Measurements from ENCODE around the gene RPL4. TPM values are rescaled to one million over a fixed set of nuclear protein-coding genes. Genes with fewer than 3 reads are reported as not detected.

Gene RPL4
- total and polyA plus RNA-seq, 2 of the 8 experiments (the other 6 are each of a cell fraction or from before 2014, with no cell fraction given): 3,950 to 3,973 TPM

DNA sequence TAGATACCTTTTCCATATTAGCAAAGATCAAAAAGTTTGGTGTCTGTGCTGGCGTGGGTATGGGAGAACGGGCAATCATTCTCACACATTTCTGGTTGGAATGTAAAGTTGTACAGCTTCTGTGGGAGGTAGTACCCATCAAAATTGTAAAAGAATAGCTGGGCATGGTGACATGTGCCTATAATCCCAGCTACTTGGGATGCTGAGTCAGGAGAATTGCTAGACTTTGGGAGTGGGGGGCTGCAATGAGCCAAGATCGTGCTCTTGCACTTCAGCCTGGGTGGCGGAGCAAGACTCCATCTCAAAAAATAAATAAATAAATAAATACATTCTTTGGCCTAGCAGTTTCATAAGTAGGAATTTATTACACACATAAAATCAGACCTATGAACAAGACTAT is 38.2 kb upstream of the RPL4 start:
- H2AFZ ChIP-seq (ENCODE audit: low read length): no peak overlapping the region
- no peaks in the 10 kb centered on the region for H3K23me2 ChIP-seq (ENCODE audit: low read depth, low read length)
- H3K9me3 ChIP-seq (ENCODE audit: insufficient read depth in 2 of 2, low read depth in 1 of 2, low read length in 1 of 2): no peaks in the 10 kb centered on the region
- no peak overlapping the region for H4K8ac ChIP-seq (ENCODE audit: extremely low read depth, insufficient read depth, low read length)
- H3K4me1 ChIP-seq (replicated peaks in 1 of 4; ENCODE audit: control insufficient read depth in 3 of 4, insufficient read depth in 4 of 4, low read length in 3 of 4): no peaks in the 10 kb centered on the region
- H3K18ac ChIP-seq (ENCODE audit: extremely low read depth, low read length): no peak overlapping the region
- no peak overlapping the region for H3K4ac ChIP-seq (replicated peaks; ENCODE audit: insufficient read length, low read depth, low read length)
- peaks cover 1 to 3% of the 10 kb centered on the region in 2 experiments for H4K20me1 ChIP-seq (replicated peaks in 1 of 2; ENCODE audit: control insufficient read depth in 1 of 2, insufficient read depth in 2 of 2, low read length in 2 of 2)
- ChIA-PET CTCF (ENCODE audit: partially characterized antibody) (no interaction called here), POLR2A (ENCODE audit: partially characterized antibody) (interaction anchor here (0.9 to 1.1 kb wide), 2 partner anchors 19 to 23 kb away, joined by 3 read pairs; partner anchors contain the start of gene LCTL)
- FAIRE-seq (no peak), DNase-seq (ENCODE audit: low read depth in 1 of 2, low spot score in 2 of 2) (no peak)
- H4K5ac ChIP-seq (ENCODE audit: insufficient read length, low read depth, low read length): no peak overlapping the region
- no peak overlapping the region for H3K27ac ChIP-seq (ENCODE audit: low read depth, low read length)
- H4K91ac ChIP-seq (replicated peaks; ENCODE audit: insufficient read length, low read length): no peak overlapping the region
- H2AK5ac ChIP-seq (ENCODE audit: low read depth, low read length): no peak overlapping the region
- WGBS, 2 experiments (ENCODE audit: extremely low coverage in 1 of 2, insufficient coverage in 1 of 2, insufficient read length in 1 of 2, insufficient replicate concordance in 2 of 2, low coverage in 1 of 2, low lambda C conversion rate in 2 of 2, missing lambda C conversion rate in 1 of 2): 92% methylated on average over 4 of the region's 4 CpGs; no CpG with 5 or more reads in 1 of the 2 experiments
- H2BK15ac ChIP-seq (ENCODE audit: low read length): no peak overlapping the region
- H3K4me3 ChIP-seq (ENCODE audit: extremely low read depth in 1 of 4, insufficient read depth in 2 of 4, low read depth in 3 of 4, low read length in 4 of 4): no peak overlapping the region
- H3K14ac ChIP-seq (ENCODE audit: insufficient read length): no peak overlapping the region
- H3K27me3 ChIP-seq (replicated peaks in 1 of 4; ENCODE audit: control insufficient read depth in 3 of 4, extremely low read depth in 1 of 4, insufficient read depth in 3 of 4, low read length in 3 of 4): no peaks in the 10 kb centered on the region
- H3K56ac ChIP-seq (replicated peaks; ENCODE audit: insufficient read length, low read depth, low read length): no peak overlapping the region
- H3K79me1 ChIP-seq (ENCODE audit: low read depth, low read length): no peaks in the 10 kb centered on the region
- no peak overlapping the region for H2BK12ac ChIP-seq (ENCODE audit: low read depth, low read length)
- TF ChIP-seq, protein P1, sequence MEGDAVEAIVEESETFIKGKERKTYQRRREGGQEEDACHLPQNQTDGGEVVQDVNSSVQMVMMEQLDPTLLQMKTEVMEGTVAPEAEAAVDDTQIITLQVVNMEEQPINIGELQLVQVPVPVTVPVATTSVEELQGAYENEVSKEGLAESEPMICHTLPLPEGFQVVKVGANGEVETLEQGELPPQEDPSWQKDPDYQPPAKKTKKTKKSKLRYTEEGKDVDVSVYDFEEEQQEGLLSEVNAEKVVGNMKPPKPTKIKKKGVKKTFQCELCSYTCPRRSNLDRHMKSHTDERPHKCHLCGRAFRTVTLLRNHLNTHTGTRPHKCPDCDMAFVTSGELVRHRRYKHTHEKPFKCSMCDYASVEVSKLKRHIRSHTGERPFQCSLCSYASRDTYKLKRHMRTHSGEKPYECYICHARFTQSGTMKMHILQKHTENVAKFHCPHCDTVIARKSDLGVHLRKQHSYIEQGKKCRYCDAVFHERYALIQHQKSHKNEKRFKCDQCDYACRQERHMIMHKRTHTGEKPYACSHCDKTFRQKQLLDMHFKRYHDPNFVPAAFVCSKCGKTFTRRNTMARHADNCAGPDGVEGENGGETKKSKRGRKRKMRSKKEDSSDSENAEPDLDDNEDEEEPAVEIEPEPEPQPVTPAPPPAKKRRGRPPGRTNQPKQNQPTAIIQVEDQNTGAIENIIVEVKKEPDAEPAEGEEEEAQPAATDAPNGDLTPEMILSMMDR (IDR thresholded peaks at IDR 0.05; ENCODE audit: control extremely low read depth in 1 of 3, insufficient read depth in 1 of 3, low read depth in 1 of 3, low read length in 3 of 3): no peak
- no peak for TF ChIP-seq SIRT6 (IDR thresholded peaks at IDR 0.05; ENCODE audit: low read length)
- no peak overlapping the region for H2BK20ac ChIP-seq (ENCODE audit: low read length)
- H2BK5ac ChIP-seq (ENCODE audit: low read depth, low read length): no peak overlapping the region
- H2BK120ac ChIP-seq (replicated peaks; ENCODE audit: low read depth, low read length): no peak overlapping the region
- peaks cover 2 to 51% (median 25%) of the 10 kb centered on the region in 4 experiments; a peak in 7 of 8 replicates for H3K36me3 ChIP-seq (ENCODE audit: control insufficient read depth in 2 of 4, insufficient read depth in 4 of 4, low read length in 3 of 4)
- no peak overlapping the region for H3K4me2 ChIP-seq (ENCODE audit: insufficient read depth in 1 of 2, low read depth in 2 of 2, low read length in 2 of 2)
- H3K23ac ChIP-seq (ENCODE audit: insufficient read length): no peak overlapping the region
- no peaks in the 10 kb centered on the region for H3K79me2 ChIP-seq (ENCODE audit: control insufficient read depth in 1 of 2, insufficient read depth in 2 of 2, low read length in 2 of 2)
- H3K9ac ChIP-seq (replicated peaks in 1 of 4; ENCODE audit: extremely low read depth in 1 of 4, low read depth in 3 of 4, low read length in 3 of 4): no peak overlapping the region
